Panc1 (cell line): Measurements from ENCODE around the gene SDR39U1. TPM values are rescaled to one million over a fixed set of nuclear protein-coding genes. Genes with fewer than 3 reads are reported as not detected.

Source experiments
- ATAC-seq: fragments of 200-7000 bp; cut with Tn5 transposase; 2 replicates; pipeline ENCODE4 v1.9.1; 2020; ENCODE audit warnings: mild to moderate bottlenecking, moderate library complexity
- BruUV-seq: library from RNA; stranded (reverse); fragments of 400-500 nt; replicated peaks from 2 replicates; lab custom pipeline; 2021; lab: Mats Ljungman, UMichigan
- CTCF ChIA-PET: fragments of 300-600 bp; sonication (Branson Sonifier 250); formaldehyde crosslinking; loops from one replicate; lab custom pipeline; 2022; ENCODE audit warnings: antibody characterized with exemption; lab: Charles Lee
- POLR2A ChIA-PET: fragments of 300-600 bp; sonication (Branson Sonifier 250); formaldehyde crosslinking; loops from one replicate; lab custom pipeline; 2022; ENCODE audit warnings: antibody characterized with exemption; lab: Charles Lee
- DNase-seq: peaks from one replicate; pipeline ENCODE4 v3.0.0-alpha.2; 2010; ENCODE audit warnings: low read depth, low spot score
- H3K27ac ChIP-seq: 2 replicates; pipeline ENCODE4 v1.5.1; 2011; ENCODE audit warnings: mild to moderate bottlenecking, low read length, inconsistent platforms
- H3K27me3 ChIP-seq: fragments of 200-500 bp; sonication (Bioruptor generic); 2 replicates; pipeline ENCODE4 v1.6.0; 2014; ENCODE audit warnings: low read length, inconsistent platforms; ENCODE audit not compliant: control insufficient read depth, insufficient read depth
- H3K36me3 ChIP-seq: fragments of 200-500 bp; sonication (Bioruptor generic); 2 replicates; pipeline ENCODE4 v1.5.1; 2014; ENCODE audit warnings: inconsistent platforms, mild to moderate bottlenecking, low read length, moderate library complexity; ENCODE audit not compliant: control insufficient read depth, insufficient read depth
- H3K4me1 ChIP-seq: 2 replicates; pipeline ENCODE4 v1.5.1; 2011; ENCODE audit warnings: inconsistent platforms, mild to moderate bottlenecking, low read length, moderate library complexity; ENCODE audit not compliant: control insufficient read depth, insufficient read depth
- H3K4me3 ChIP-seq, 2 experiments: 2 replicates each; pipeline ENCODE4 v1.5.1; 2011 to 2012; ENCODE audit warnings: low read depth in 2 of 2, low read length in 2 of 2, mild to moderate bottlenecking in 2 of 2, inconsistent platforms in 1 of 2, moderate library complexity in 1 of 2
- H3K9me3 ChIP-seq: fragments of 200-500 bp; sonication (Bioruptor generic); 2 replicates; pipeline ENCODE4 v1.5.1; 2014; ENCODE audit warnings: low read depth, mild to moderate bottlenecking, inconsistent platforms, low read length, moderate library complexity; ENCODE audit not compliant: control insufficient read depth, insufficient read depth
- POLR2AphosphoS5 ChIP-seq: IDR thresholded peaks from 2 replicates; pipeline ENCODE4 v1.6.1; 2012; ENCODE audit warnings: mild to moderate bottlenecking, low read depth, low read length, moderate library complexity
- SIN3A ChIP-seq: IDR thresholded peaks from 2 replicates; pipeline ENCODE4 v1.6.1; 2012; ENCODE audit warnings: low read depth, mild to moderate bottlenecking, low read length, moderate library complexity, borderline replicate concordance; ENCODE audit not compliant: insufficient read depth
- TCF7L2 ChIP-seq: IDR thresholded peaks from 2 replicates; pipeline ENCODE4 v1.6.1; 2011; ENCODE audit warnings: mild to moderate bottlenecking, low read depth, low read length, inconsistent platforms
- in situ Hi-C: cut with HindIII; loops from 2 replicates; pipeline ENCODE4 v1.10.0; 2016; ENCODE audit warnings: low sequenced_read_pairs, low pct_unique_long_range_greater_than_20kb
- intact Hi-C: fragments of 100-400 bp; cut with micrococcal nuclease; formaldehyde crosslinking; loops from one replicate; pipeline ENCODE4 v1.10.0; 2022; ENCODE audit not compliant: unreplicated experiment
- total RNA-seq: library from RNA; stranded (reverse); gene quantifications from one replicate; pipeline ENCODE4 v1.2.1, GENCODE V29; 2021; ENCODE audit not compliant: unreplicated experiment
- TF ChIP-seq, protein P1 (sequence below), 2 experiments: IDR thresholded peaks; 2 replicates each; pipeline ENCODE4 v1.6.1; 2011 to 2012; ENCODE audit warnings: low read depth in 2 of 2, control low read depth in 1 of 2, low read length in 1 of 2, mild to moderate bottlenecking in 1 of 2, moderate library complexity in 1 of 2; ENCODE audit not compliant: insufficient read depth in 1 of 2
- TF ChIP-seq, protein P2 (sequence below): fragments of 450-650 bp; IDR thresholded peaks from 2 replicates; pipeline ENCODE4 v1.5.1; 2017; ENCODE audit warnings: mild to moderate bottlenecking

Gene SDR39U1
- total RNA-seq, 1 experiment from 2014 or later = 54.2 TPM

- in situ Hi-C loops = no loop called here
- no TSS peak for BruUV-seq
- Histone ChIP-seq H3K27me3 (no peaks in the 10 kb centered on the region), H3K4me3 (no peak overlapping the region), H3K27ac (no peak overlapping the region), H3K4me1 (no peaks in the 10 kb centered on the region), H3K36me3 (no peaks in the 10 kb centered on the region), H3K9me3 (no peaks in the 10 kb centered on the region)
- ATAC-seq (no peak), DNase-seq (no peak)
- intact Hi-C loops = no loop called here
- ChIA-PET CTCF (no interaction called here), POLR2A (no interaction called here)
- TF ChIP-seq, protein P1, sequence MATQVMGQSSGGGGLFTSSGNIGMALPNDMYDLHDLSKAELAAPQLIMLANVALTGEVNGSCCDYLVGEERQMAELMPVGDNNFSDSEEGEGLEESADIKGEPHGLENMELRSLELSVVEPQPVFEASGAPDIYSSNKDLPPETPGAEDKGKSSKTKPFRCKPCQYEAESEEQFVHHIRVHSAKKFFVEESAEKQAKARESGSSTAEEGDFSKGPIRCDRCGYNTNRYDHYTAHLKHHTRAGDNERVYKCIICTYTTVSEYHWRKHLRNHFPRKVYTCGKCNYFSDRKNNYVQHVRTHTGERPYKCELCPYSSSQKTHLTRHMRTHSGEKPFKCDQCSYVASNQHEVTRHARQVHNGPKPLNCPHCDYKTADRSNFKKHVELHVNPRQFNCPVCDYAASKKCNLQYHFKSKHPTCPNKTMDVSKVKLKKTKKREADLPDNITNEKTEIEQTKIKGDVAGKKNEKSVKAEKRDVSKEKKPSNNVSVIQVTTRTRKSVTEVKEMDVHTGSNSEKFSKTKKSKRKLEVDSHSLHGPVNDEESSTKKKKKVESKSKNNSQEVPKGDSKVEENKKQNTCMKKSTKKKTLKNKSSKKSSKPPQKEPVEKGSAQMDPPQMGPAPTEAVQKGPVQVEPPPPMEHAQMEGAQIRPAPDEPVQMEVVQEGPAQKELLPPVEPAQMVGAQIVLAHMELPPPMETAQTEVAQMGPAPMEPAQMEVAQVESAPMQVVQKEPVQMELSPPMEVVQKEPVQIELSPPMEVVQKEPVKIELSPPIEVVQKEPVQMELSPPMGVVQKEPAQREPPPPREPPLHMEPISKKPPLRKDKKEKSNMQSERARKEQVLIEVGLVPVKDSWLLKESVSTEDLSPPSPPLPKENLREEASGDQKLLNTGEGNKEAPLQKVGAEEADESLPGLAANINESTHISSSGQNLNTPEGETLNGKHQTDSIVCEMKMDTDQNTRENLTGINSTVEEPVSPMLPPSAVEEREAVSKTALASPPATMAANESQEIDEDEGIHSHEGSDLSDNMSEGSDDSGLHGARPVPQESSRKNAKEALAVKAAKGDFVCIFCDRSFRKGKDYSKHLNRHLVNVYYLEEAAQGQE (IDR thresholded peaks at IDR 0.05; ENCODE audit: insufficient read depth in 1 of 2, low read depth in 2 of 2, low read length in 1 of 2) = no peak
- TF ChIP-seq SIN3A (no peak), POLR2AphosphoS5 (no peak), TCF7L2 (no peak)
- TF ChIP-seq, protein P2, sequence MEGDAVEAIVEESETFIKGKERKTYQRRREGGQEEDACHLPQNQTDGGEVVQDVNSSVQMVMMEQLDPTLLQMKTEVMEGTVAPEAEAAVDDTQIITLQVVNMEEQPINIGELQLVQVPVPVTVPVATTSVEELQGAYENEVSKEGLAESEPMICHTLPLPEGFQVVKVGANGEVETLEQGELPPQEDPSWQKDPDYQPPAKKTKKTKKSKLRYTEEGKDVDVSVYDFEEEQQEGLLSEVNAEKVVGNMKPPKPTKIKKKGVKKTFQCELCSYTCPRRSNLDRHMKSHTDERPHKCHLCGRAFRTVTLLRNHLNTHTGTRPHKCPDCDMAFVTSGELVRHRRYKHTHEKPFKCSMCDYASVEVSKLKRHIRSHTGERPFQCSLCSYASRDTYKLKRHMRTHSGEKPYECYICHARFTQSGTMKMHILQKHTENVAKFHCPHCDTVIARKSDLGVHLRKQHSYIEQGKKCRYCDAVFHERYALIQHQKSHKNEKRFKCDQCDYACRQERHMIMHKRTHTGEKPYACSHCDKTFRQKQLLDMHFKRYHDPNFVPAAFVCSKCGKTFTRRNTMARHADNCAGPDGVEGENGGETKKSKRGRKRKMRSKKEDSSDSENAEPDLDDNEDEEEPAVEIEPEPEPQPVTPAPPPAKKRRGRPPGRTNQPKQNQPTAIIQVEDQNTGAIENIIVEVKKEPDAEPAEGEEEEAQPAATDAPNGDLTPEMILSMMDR = no peak
Observed at GRCh38 chr14:24418492-24418873, 24.1 kb downstream of the SDR39U1 start.

GRCh38 chr14:24417832-24418491, 24.6 kb downstream of the SDR39U1 start:
- in situ Hi-C loops (no loop called here), intact Hi-C loops (no loop called here)
- ATAC-seq = no peak
- no TSS peak for BruUV-seq
- Histone ChIP-seq H3K27me3 (no peaks in the 10 kb centered on the region), H3K4me3 (no peak overlapping the region), H3K4me1 (no peaks in the 10 kb centered on the region), H3K27ac (no peak overlapping the region), H3K9me3 (no peaks in the 10 kb centered on the region), H3K36me3 (no peaks in the 10 kb centered on the region)
- POLR2A ChIA-PET = no interaction called here
- CTCF ChIA-PET = no interaction called here
- TF ChIP-seq, protein P2 = no peak
- TF ChIP-seq POLR2AphosphoS5 (no peak), SIN3A (no peak), TCF7L2 (no peak)
- TF ChIP-seq, protein P1 (IDR thresholded peaks at IDR 0.05; ENCODE audit: insufficient read depth in 1 of 2, low read depth in 2 of 2, low read length in 1 of 2) = no peak
- DNase-seq = no peak
